Limb (tissue), 2 donors: ENCODE data around the gene BCKDK.
A peak's percentile ranks its signal among the peaks of the same experiment; 100 is the strongest.

ENCODE experiments used
- DNase-seq, 2 donors: peaks; one replicate each; pipeline ENCODE4 v3.0.0-alpha.2; 2016; ENCODE audit errors: extremely low spot score in 2 of 2

BCKDK gene

DNA sequence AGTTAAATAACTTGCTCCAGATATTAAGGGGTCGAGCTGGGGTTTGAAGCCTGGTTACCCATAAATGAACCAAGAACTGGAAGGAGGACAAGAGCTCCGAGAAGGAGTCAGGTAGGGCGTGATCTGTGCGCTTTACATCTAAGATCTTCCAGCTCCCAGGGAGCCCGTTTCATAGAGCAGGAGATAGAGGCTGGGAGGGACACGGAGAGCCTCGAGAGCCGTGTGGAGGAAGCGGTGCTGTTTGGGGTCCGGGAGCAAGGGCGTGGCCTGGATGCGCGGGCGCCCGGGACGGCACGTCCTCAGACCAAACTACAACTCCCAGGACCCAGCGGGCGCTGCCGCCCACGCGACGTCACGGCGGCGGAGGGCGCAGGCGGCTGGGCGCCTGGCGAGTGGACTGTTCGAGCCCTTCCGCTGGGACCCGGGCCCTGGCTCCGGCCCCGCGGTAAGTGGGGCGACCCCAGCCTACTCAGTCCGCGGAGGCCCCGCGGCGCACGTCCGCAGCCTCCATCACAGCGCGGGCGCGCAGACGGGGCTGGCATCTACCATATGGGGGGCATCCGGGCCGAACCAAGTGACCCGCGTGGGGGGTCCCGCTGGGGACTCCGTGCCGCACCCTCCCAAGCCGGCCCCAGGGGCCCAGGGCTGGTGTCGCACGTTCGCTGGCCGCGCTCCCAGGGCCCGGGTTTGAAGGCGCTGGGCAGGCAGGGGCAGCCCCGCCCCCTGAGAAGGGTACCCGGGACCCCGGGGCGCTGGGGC is at the start of gene BCKDK:
TSS of gene BCKDK (plus strand) at position 352 of the 759 bp plus-strand sequence. CDS start 838 bp downstream, outside the sequence.
- DNase-seq = peak; percentile 65 to 85

GRCh38 chr16:31061126-31061812 is 46.9 kb upstream of the BCKDK start:
- no peak for DNase-seq

GRCh38 chr16:31061813-31062440 is 46.3 kb upstream of the BCKDK start:
- no peak for DNase-seq

DNA sequence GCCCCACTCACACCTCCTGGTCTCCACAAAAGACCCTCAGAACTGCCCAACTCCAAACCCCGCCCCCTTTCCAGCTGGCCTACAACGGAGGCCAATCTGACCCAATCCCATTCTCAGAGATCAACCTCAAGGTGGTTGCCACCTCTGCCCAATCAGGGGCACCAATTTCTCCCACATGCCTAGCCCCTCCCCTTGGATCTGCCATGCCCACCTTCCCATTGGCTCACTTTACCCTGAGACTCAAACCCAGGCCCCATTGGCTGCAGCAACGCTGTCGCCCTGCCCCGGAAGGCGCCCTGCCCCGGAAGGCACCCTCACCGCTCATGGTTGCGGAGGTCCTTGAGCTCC is 44.7 kb upstream of the BCKDK start:
- no peak for DNase-seq

DNA sequence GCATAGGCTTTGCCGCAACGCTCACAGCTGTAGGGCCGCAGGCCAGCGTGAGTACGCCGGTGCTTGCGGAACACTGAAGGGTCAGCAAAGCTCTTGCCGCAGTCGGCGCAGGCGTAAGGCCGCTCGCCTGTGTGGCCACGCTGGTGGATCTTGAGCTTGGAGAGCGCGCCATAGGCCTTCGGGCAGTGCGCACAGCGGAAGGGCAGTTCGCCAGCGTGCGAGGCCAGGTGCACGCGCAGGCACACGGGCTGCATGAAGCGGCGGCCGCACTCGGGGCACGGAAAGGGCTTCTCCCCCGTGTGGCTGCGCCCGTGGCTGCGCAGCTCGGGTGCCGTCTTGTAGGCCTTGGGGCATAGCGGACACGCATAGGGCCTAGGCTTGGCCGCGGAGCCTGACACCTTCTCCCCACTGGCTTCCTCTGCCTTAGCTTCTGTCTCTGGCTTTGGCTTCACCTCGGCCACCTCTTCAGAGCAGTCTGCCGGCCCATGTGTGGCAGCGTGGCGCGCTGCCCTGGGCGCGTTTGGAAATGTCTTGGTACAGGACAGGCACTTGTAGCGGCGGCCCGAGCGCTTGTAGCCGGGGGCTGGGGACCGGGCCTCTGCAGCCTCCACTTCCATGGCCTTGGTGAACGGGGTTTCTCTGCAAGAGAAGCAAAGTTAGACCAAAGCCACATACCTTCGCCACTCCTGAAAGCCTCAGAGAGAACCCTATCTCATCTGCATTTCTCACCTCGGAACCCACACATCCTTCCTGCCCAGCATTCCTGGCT is 44.2 kb upstream of the BCKDK start:
- DNase-seq = no peak

- peak; percentile 60 to 92 for DNase-seq
Observed at GRCh38 chr16:31064882-31065461, 43.2 kb upstream of the BCKDK start.

DNA sequence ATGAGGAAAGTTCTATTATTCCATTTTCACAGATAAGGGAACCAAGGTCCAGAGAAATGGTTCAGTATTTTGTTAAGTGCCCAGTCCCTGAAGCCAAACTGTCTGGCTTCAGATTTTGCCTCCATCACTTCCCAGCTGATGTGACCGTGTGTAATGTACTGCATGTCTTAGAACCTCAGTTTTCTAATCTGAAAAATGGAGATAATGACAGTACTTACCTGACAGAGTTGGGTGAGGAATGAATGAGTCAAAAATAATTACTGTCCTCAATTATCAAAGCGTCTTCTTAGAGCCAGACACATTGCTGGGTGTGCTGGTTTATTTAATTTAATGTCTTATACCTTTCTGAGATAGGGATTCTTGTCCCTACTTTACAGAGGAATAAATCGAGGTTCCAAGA is 40.8 kb upstream of the BCKDK start:
- DNase-seq = no peak

DNA sequence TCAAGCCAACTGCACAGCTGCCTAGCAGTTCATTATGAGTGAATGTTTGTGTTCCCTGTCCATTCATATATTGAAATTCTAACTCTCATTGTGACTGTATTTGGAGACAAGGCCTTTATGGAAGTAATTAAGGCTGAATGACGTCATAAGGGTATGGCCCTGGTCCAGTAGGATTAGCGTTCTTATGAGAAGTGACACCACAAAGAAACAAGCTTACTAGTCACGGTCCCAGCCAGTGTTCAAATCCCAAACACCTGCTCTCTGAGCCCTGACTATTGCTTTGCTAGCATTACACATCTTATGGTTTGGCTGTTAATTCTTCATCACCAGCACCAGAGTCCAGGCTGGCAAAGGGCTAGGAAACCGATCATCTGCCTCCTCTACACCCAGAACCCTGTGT is 36.3 kb upstream of the BCKDK start:
- DNase-seq = peak; percentile 33 to 77

DNA sequence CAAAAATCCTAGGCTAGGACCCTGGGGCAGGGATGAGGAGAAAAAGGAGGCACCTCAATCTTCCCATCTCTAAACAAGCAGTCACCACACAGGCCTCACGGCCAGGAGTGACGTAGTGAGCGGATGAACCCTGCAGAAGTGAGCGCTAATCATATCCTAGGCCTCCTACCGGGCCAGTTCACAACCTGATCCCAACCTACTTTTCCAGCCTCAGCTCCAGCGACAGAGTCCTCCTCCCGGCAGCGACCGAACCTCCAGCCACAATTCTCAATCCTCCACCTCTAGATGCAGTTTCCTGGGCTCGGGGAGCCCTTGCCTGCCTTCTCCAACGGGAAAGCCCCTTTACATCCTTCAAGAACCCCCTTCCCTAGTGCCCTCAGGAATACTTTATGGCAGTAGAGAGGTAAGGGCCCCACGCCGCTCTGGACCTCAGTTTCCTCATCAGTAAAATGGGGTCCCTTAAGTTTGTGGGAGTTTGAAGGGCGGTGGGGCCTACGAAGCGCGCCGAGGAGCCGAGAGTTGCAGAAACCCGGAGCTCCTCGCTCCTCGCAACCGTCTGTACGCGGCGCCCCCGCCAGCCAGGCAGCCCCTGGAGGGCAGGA is 35.5 kb upstream of the BCKDK start:
- DNase-seq = peak in 1 of 2 donors; percentile 48

DNA sequence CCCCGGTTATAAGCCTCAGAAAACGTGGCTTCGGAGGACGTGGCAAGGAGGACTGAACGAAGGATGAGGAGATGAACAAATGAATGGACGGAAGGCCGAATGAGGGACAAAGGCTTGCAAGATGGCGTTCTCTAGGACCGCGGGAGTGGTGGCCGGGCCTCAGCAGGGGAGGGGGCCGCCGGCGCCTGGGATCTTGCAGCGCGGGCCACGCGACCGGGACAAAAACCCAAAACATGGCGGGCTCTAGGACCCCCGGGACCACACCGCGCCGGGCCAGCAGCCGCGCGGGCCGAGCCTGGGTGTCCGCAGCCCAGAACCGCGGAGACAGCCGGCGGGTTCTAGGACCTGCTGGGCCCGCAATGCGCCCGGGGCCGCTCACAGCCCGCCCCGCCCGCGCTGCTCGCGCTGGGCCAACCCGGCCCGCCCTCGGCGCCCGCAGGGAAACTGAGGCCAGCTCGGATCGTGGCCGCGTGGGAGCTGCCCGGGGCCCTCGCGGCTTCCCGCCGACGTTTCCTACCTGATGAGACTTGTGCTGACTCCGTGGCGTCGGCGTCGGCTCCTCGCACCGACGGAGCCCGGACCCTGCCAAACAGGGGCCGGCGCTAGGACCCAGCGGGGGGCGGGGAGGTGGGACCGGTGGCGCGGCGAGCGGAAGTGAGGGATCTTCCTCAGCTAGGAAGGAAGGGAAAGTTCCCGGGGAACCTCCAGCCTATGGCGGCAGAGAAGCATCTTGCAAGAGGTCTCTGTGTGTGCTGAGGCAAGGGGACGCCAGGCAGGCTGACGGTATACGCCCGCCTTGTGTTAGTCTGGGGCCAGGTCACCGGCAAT is 34.8 kb upstream of the BCKDK start:
- DNase-seq = peak; percentile 93 to 97

DNA sequence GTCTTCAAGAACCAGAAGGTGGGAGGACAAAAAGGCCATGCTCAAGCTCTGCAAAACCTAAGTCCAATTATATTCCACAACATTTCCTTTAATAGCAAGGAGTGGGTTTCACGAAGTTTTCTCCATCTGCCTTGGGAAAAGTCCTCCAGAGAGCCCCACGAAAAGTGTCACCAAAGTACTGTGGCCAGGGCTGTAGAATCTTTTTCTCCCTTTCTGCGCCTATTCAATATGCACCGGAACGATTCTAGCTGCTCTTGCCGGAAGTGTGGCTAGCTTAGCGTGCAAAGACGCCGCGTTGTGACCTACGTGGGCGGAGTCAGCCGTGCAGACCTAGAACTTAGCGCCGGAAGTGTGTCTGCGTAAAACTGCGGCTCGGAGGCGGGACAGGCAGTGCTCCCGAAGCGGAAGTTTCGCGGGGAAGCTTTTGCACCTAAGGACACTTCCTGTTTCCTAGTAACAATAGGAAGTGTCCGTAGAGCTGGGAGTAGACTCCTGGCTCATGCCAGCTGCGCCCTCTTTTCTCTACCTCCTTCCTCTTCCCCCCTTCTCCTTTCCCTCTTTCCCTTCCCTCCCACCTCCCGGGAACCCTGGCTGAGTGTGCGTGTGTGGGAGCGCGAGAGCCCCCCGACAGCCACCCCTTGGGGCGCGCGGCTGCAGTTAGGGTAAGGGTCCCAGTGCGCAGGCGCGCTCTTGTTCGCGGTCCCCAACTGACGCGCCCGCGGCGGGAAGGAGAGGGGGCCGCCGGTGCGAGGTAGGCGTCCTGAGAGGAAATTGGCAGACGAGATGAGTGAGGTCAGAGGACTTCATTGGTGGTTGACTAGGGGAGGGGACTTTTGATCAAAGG is 34.0 kb upstream of the BCKDK start, which contains the start of the genes ZNF646 and ZNF668:
TSS of gene ZNF646 (plus strand) at position 453 of the 844 bp plus-strand sequence. CDS start 1,903 bp downstream, outside the sequence.
TSS of gene ZNF668 (minus strand) at position 271 of the 844 bp plus-strand sequence. CDS start 9,781 bp downstream, outside the sequence.
- peak; percentile 96 to 100 for DNase-seq

- no peak for DNase-seq
Observed at GRCh38 chr16:31074814-31075183, 33.4 kb upstream of the BCKDK start.

- peak in 1 of 2 donors; percentile 23 for DNase-seq
Observed at GRCh38 chr16:31076319-31076718, 31.9 kb upstream of the BCKDK start.

- no peak for DNase-seq
Observed at GRCh38 chr16:31077024-31077423, 31.2 kb upstream of the BCKDK start.

DNA sequence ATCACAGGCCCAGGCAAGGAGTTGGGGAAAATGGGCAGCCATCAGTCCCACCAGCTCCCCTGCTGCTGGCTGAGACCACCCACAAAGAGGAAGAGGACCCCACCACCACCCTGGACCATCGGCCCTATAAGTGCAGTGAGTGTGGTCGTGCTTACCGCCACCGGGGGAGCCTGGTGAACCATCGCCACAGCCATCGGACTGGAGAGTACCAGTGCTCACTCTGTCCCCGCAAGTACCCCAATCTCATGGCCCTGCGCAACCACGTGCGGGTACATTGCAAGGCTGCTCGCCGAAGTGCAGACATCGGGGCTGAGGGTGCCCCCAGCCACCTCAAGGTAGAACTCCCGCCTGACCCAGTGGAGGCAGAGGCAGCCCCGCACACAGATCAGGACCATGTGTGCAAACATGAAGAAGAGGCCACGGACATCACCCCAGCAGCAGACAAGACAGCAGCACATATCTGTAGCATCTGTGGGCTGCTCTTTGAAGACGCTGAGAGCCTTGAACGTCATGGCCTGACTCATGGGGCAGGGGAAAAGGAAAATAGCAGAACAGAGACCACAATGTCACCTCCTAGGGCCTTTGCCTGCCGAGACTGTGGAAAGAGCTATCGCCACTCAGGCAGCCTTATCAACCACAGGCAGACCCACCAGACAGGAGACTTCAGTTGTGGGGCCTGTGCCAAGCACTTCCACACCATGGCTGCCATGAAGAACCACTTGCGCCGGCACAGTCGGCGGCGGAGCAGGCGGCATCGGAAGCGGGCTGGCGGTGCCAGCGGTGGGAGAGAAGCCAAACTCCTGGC is 30.4 kb upstream of the BCKDK start:
- no peak for DNase-seq

- no peak for DNase-seq
Observed at GRCh38 chr16:31078597-31079341, 29.4 kb upstream of the BCKDK start.

GRCh38 chr16:31079342-31079944 is 28.7 kb upstream of the BCKDK start:
- DNase-seq = peak in 1 of 2 donors; percentile 29
